HFFc6 (cell line): ENCODE measurements around the gene SPTBN2. TPM values are rescaled to one million over a fixed set of nuclear protein-coding genes. Genes with fewer than 3 reads are reported as not detected.

ENCODE experiments used
- DNase-seq: peaks from one replicate; pipeline ENCODE4 v3.0.0-alpha.2; 2018
- H3K27ac Mint-ChIP-seq: 2 replicates; pipeline ENCODE4 v1.8.0; 2020; ENCODE audit warnings: mild to moderate bottlenecking, mixed read lengths
- H3K27me3 Mint-ChIP-seq: 2 replicates; pipeline ENCODE4 v1.8.0; 2021; ENCODE audit warnings: mild to moderate bottlenecking, moderate library complexity, mixed read lengths; ENCODE audit not compliant: insufficient read depth
- H3K36me3 Mint-ChIP-seq: 2 replicates; pipeline ENCODE4 v1.8.0; 2021; ENCODE audit warnings: low read depth, mixed read lengths
- H3K4me1 Mint-ChIP-seq: 2 replicates; pipeline ENCODE4 v1.8.0; 2020; ENCODE audit warnings: low read depth, mixed read lengths
- H3K4me3 Mint-ChIP-seq: 2 replicates; pipeline ENCODE4 v1.8.0; 2020; ENCODE audit warnings: mild to moderate bottlenecking, moderate library complexity, mixed read lengths
- H3K9me3 Mint-ChIP-seq: 2 replicates; pipeline ENCODE4 v1.8.0; 2020; ENCODE audit warnings: mild to moderate bottlenecking, mixed read lengths
- total RNA-seq, 6 experiments: library from RNA; stranded (reverse); fragmentation: NEBNext Ultra II Directional; extraction: Animal tissue kit (Norgen Biotek cat#: 25700); gene quantifications; 2 replicates in 1 of 6; 3 replicates in 5 of 6; pipeline ENCODE4 v1.2.3, GENCODE V29; 2021
- TF ChIP-seq, protein P1 (sequence below): fragments of 200-600 bp; sonication (generic); IDR thresholded peaks from 2 replicates; pipeline ENCODE4 v1.5.0; 2021; ENCODE audit warnings: antibody characterized with exemption, mild to moderate bottlenecking

The SPTBN2 gene
- total RNA-seq, 6 experiments from 2014 or later = 0.13 to 0.94 (median 0.33) TPM; not detected in 1

DNA sequence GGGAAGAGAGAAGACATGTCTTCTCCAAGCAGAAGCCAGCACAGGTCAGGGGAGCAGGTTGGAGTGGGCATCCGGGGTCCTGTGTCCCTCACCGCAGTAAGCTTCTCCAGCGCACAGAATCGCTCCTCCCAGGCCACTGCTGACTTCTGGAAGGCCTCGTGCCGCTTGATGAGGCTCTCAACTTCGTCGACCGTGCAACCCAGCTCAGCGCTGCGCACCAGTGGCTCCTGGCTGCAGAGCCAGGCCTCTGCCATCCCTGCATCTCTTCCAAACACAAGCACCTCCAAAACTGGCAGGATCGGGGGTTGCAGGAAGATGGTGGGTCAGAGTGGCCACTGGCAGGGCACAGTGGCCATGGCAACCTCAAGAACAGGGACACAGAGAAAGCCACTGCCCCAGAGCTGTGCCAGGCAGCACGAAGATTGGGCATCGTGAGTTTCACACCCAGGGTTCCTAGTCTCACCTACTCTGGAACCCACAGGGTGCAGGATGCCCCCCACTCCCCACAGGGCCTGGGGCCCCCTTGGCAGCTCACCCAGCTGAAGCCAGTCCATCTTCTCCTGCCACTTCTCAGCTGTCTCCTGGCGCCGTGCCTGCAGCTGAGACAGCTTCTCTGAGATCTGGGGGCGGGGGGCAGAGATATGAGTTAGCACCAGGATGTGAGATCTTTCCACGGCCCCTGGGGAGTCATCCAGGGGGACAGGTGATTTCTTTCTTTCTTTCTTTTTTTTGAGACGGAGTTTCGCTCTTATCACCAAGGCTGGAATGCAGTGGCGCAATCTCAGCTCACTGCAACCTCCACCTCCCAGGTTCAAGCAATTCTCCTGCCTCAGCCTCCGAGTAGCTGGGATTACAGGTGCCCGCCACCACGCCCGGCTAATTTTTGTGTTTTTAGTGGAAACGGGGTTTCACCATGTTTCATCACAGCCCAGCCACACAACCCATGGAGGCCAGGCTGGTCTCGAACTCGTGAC lies 40.2 kb downstream of the SPTBN2 start:
- Mint-ChIP-seq H3K4me3 (no peak overlapping the region), H3K9me3 (no peaks in the 10 kb centered on the region), H3K27me3 (peaks cover 7% of the 10 kb centered on the region; the same call in 1 of the 2 replicates), H3K4me1 (no peaks in the 10 kb centered on the region), H3K36me3 (no peaks in the 10 kb centered on the region), H3K27ac (no peak overlapping the region)
- DNase-seq = no peak
- TF ChIP-seq, protein P1, sequence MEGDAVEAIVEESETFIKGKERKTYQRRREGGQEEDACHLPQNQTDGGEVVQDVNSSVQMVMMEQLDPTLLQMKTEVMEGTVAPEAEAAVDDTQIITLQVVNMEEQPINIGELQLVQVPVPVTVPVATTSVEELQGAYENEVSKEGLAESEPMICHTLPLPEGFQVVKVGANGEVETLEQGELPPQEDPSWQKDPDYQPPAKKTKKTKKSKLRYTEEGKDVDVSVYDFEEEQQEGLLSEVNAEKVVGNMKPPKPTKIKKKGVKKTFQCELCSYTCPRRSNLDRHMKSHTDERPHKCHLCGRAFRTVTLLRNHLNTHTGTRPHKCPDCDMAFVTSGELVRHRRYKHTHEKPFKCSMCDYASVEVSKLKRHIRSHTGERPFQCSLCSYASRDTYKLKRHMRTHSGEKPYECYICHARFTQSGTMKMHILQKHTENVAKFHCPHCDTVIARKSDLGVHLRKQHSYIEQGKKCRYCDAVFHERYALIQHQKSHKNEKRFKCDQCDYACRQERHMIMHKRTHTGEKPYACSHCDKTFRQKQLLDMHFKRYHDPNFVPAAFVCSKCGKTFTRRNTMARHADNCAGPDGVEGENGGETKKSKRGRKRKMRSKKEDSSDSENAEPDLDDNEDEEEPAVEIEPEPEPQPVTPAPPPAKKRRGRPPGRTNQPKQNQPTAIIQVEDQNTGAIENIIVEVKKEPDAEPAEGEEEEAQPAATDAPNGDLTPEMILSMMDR = no peak

DNA sequence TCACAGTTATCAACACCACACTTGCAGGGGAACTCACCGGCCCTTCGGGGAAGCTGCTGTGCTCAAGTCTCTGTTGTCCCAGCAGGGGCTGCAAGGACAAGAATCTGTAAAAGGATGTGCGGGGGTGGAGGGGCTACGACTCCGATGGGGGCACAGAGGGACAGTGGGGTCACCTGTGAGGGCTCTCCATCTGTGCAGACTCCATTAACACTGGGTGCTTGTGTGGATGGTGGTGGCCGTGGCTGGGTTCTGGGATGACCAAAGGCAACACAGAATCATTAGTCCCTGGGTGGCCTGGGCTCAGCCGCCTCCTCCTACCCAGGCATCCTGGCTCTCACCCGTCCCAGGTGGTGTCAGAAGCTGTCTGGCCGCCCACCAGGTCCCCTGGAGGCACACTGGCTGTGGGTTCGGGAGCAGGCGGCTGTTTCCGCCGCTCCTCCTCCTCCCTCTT lies 41.2 kb downstream of the SPTBN2 start:
- H3K36me3 Mint-ChIP-seq = no peaks in the 10 kb centered on the region
- TF ChIP-seq, protein P1 = no peak
- H3K4me1 Mint-ChIP-seq = no peaks in the 10 kb centered on the region
- no peak overlapping the region for H3K27ac Mint-ChIP-seq
- H3K9me3 Mint-ChIP-seq = no peaks in the 10 kb centered on the region
- no peak overlapping the region for H3K4me3 Mint-ChIP-seq
- DNase-seq = no peak
- peaks cover 1% of the 10 kb centered on the region; the same call in 1 of the 2 replicates for H3K27me3 Mint-ChIP-seq

DNA sequence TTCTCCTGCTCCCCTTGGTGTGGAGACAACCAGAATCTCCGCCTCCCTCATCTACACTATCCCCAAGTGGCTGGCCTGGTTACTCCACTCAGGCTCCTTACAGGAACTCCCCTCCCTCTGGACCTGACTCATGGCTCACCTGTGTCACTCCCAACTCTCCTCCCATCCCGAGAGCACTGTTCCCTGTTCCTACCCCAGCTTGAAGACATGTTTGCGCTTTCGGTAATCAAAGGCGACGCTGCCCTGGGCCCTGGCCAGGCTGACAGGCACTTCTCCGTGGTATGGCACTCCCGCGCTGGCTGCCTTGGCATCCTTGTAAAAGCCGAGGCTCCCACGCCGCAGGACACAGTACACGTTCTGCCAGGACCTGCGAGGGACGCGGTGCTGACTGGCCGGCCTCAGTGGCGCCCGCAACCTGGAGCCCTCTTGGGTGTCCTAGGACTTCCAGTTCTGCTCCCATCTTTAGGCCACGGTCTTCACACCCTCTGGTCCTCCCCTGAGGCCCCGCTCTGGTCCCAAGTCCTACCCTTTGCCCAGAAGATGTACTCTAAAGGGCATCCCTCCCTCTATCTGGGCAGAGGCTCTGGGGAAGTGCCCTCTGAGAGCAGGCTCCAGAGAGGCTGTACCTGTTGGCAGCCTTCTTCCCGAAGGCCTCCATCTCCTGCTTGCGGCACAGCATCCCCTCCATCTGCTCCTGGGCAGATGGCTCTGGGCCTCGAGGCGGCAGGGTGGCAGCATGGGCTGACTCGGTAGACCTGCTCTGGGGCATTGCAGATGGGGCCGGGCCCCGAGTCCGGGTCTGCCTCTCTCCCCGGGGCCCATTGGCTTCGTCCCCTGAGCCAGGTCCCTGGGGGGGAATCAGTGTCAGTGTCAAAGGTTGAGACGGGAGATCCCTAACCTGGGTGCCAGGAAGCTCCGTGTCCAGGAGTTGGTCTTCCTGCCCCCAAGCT lies 41.9 kb downstream of the SPTBN2 start:
- Mint-ChIP-seq H3K27ac (no peak overlapping the region), H3K36me3 (no peaks in the 10 kb centered on the region), H3K4me1 (no peaks in the 10 kb centered on the region), H3K9me3 (no peaks in the 10 kb centered on the region), H3K27me3 (no peaks in the 10 kb centered on the region), H3K4me3 (no peak overlapping the region)
- no peak for DNase-seq
- TF ChIP-seq, protein P1 = no peak

DNA sequence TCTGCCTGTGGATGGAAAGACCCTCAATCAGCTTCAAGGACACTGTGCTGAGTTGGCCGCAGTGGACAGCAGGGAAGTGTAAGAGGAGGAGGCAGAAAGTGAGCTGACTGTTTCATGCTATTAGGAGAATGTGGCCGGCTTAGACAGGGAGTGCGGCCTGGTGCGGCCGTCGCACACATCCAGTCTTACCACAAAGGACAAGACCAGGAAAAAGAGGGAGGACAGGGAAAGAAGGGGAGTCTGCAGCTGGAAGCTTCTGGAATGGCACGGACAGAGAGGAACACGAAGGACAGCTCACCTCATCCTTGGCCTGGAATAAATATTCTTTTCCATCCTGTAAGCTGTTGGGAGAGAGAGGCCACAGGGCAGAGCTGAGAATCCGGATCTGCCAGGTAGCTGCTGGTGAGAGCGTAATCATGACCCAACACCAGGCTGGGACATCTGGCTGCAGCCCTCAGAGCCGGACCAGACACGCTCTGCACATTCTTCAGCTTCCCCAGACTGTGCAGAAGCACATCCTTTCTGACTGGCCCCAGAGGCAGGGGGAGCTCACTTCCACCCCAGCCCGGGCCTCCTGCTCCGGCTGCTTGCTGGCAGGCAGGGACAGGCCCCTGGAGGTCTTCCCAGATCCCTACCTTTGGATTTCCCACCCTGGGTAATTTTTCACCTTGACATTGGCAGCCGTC lies 42.8 kb downstream of the SPTBN2 start:
- no peak for DNase-seq
- Mint-ChIP-seq H3K27ac (no peak overlapping the region), H3K4me3 (no peak overlapping the region), H3K27me3 (no peaks in the 10 kb centered on the region), H3K4me1 (no peaks in the 10 kb centered on the region), H3K36me3 (no peaks in the 10 kb centered on the region), H3K9me3 (no peaks in the 10 kb centered on the region)
- TF ChIP-seq, protein P1 = no peak
